GM18870 (cell line): ENCODE measurements around the gene TSPAN7.

Experiments
- ATAC-seq: cut with Tn5 transposase; IDR thresholded peaks from one replicate; pipeline ENCODE4 v1.9.1; 2021; ENCODE audit warnings: moderate library complexity; ENCODE audit not compliant: unreplicated experiment

The TSPAN7 gene

GRCh38 chrX:38678821-38679220 lies 117.5 kb downstream of the TSPAN7 start:
- no peak for ATAC-seq

GRCh38 chrX:38679695-38680094 lies 118.4 kb downstream of the TSPAN7 start:
- no peak for ATAC-seq

- no peak for ATAC-seq
These were observed 120.8 kb downstream of the TSPAN7 start for GRCh38 chrX:38682095-38682494.

GRCh38 chrX:38692961-38693360 lies 131.6 kb downstream of the TSPAN7 start:
- no peak for ATAC-seq

- ATAC-seq, result no peak
These were observed 133.1 kb downstream of the TSPAN7 start for GRCh38 chrX:38694394-38694793.

- ATAC-seq, result no peak
These were observed 136.1 kb downstream of the TSPAN7 start for GRCh38 chrX:38697461-38697860.

GRCh38 chrX:38699121-38699520 lies 137.8 kb downstream of the TSPAN7 start:
- no peak for ATAC-seq

GRCh38 chrX:38699696-38700095 lies 138.4 kb downstream of the TSPAN7 start:
- ATAC-seq, result no peak

- no peak for ATAC-seq
These were observed 139.7 kb downstream of the TSPAN7 start for GRCh38 chrX:38701073-38701472.

GRCh38 chrX:38704146-38704882 lies 143.0 kb downstream of the TSPAN7 start:
- no peak for ATAC-seq

- no peak for ATAC-seq
These were observed 156.5 kb downstream of the TSPAN7 start for GRCh38 chrX:38717871-38718270.

GRCh38 chrX:38718311-38718710 lies 157.0 kb downstream of the TSPAN7 start:
- no peak for ATAC-seq

- ATAC-seq, result no peak
These were observed 165.3 kb downstream of the TSPAN7 start for GRCh38 chrX:38726612-38727011.

- ATAC-seq, result no peak
These were observed 166.3 kb downstream of the TSPAN7 start for GRCh38 chrX:38727668-38728067.

- no peak for ATAC-seq
These were observed 171.5 kb downstream of the TSPAN7 start for GRCh38 chrX:38732866-38733265.
